PFSK-1 (cell line): Measurements from ENCODE around the gene LYRM9.

Source experiments
- FOXP2 ChIP-seq: optimal IDR thresholded peaks from 2 replicates; pipeline ENCODE3; 2011; ENCODE audit warnings: borderline replicate concordance, control low read depth, inconsistent platforms; ENCODE audit not compliant: insufficient read depth; ENCODE audit errors: extremely low read length, extremely low read depth
- POLR2AphosphoS5 ChIP-seq: IDR thresholded peaks from 2 replicates; pipeline ENCODE4 v1.6.1; 2012; ENCODE audit warnings: low read depth, mild to moderate bottlenecking, control low read depth, low read length, moderate library complexity
- SIN3A ChIP-seq: IDR thresholded peaks from 2 replicates; pipeline ENCODE4 v1.6.1; 2012; ENCODE audit warnings: mild to moderate bottlenecking, low read length, moderate library complexity, borderline replicate concordance; ENCODE audit not compliant: insufficient read depth
- TAF1 ChIP-seq: IDR thresholded peaks from 2 replicates; pipeline ENCODE4 v1.6.1; 2012; ENCODE audit warnings: low read length, control low read depth, borderline replicate concordance; ENCODE audit not compliant: insufficient read depth
- TF ChIP-seq, protein P1 (sequence below), 2 experiments: IDR thresholded peaks; 2 replicates each; pipeline versions ENCODE4 v1.6.1 to v1.8.0; 2011 to 2012; ENCODE audit warnings: low read depth in 2 of 2, low read length in 2 of 2, control low read depth in 1 of 2, inconsistent platforms in 1 of 2, mild to moderate bottlenecking in 1 of 2, moderate library complexity in 1 of 2; ENCODE audit not compliant: insufficient read depth in 1 of 2

DNA sequence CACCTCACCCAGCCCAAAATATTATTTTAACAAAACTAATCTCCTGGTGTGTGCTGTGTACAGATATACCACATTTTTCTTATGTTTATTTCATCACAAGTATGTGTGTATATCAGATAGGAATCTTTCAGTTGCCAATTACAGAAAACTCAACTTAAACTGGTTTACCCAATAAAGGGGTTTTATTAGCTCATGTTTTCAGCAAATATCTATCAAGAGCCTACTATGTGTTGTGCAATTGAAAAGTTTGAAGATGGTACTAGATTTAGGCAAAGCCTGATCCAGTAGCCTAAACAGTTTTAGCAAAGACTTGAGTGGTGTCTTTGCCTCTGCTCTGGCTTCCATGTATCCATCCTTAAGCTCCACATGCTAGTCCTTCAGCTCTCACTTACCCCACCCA lies 45.1 kb upstream of the LYRM9 start:
- TF ChIP-seq, protein P1, sequence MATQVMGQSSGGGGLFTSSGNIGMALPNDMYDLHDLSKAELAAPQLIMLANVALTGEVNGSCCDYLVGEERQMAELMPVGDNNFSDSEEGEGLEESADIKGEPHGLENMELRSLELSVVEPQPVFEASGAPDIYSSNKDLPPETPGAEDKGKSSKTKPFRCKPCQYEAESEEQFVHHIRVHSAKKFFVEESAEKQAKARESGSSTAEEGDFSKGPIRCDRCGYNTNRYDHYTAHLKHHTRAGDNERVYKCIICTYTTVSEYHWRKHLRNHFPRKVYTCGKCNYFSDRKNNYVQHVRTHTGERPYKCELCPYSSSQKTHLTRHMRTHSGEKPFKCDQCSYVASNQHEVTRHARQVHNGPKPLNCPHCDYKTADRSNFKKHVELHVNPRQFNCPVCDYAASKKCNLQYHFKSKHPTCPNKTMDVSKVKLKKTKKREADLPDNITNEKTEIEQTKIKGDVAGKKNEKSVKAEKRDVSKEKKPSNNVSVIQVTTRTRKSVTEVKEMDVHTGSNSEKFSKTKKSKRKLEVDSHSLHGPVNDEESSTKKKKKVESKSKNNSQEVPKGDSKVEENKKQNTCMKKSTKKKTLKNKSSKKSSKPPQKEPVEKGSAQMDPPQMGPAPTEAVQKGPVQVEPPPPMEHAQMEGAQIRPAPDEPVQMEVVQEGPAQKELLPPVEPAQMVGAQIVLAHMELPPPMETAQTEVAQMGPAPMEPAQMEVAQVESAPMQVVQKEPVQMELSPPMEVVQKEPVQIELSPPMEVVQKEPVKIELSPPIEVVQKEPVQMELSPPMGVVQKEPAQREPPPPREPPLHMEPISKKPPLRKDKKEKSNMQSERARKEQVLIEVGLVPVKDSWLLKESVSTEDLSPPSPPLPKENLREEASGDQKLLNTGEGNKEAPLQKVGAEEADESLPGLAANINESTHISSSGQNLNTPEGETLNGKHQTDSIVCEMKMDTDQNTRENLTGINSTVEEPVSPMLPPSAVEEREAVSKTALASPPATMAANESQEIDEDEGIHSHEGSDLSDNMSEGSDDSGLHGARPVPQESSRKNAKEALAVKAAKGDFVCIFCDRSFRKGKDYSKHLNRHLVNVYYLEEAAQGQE (IDR thresholded peaks at IDR 0.05; ENCODE audit: insufficient read depth in 1 of 2, low read depth in 2 of 2, low read length in 2 of 2): no peak
- TF ChIP-seq POLR2AphosphoS5: no peak
- TF ChIP-seq TAF1: no peak
- no peak for TF ChIP-seq SIN3A
- no peak for TF ChIP-seq FOXP2
